ENCODE measurements around the gene ESR2. TPM values are rescaled to one million over a fixed set of nuclear protein-coding genes. Genes with fewer than 3 reads are reported as not detected.

Gene ESR2
- polyA plus RNA-seq, 3 donors: 0.04 TPM; not detected in 2

- peak overlapping the region; percentile 96 for H3K4me2 ChIP-seq (replicated peaks; ENCODE audit: extremely low read depth, low read length, poor library complexity, severe bottlenecking)
- H4K20me1 ChIP-seq (ENCODE audit: insufficient read depth, low read length): no peaks in the 10 kb centered on the region
- intact Hi-C loops (cut with micrococcal nuclease): no loop called here
- H3K4me3 Mint-ChIP-seq: peak overlapping the region; percentile 95
- peak overlapping the region; percentile 44 to 84 (median 68) for H3K4me3 ChIP-seq (replicated peaks in 1 of 3; ENCODE audit: low read depth in 2 of 3, low read length in 3 of 3)
- peaks cover 0 to 2% of the 10 kb centered on the region in 2 donors for H3K36me3 Mint-ChIP-seq
- H3K4me1 Mint-ChIP-seq: peaks cover 19% of the 10 kb centered on the region
- H3K27me3 Mint-ChIP-seq (ENCODE audit: low read depth in 3 of 3): peaks cover 0 to 2% (median 0%) of the 10 kb centered on the region in 3 donors
- H3K79me2 ChIP-seq (ENCODE audit: insufficient read depth, low read length): no peaks in the 10 kb centered on the region
- under 1% methylated on average over 35 of the region's 49 CpGs for whole genome bisulfite sequencing (ENCODE audit: insufficient coverage)
- peak overlapping the region; percentile 42 to 49 for H3K27ac ChIP-seq (ENCODE audit: low read depth in 1 of 2, low read length in 2 of 2)
- peak overlapping the region; percentile 92 for H2AFZ ChIP-seq (ENCODE audit: insufficient read depth, low read depth, low read length, poor library complexity, severe bottlenecking)
- TF ChIP-seq CTCF (IDR thresholded peaks at IDR 0.05): no peak
- H3K9ac ChIP-seq (ENCODE audit: insufficient read depth, low read length, poor library complexity, severe bottlenecking): peak overlapping the region; percentile 59
- H3K4me1 ChIP-seq (ENCODE audit: control insufficient read depth in 1 of 2, insufficient read depth in 2 of 2, low read length in 2 of 2): peaks cover 13 to 16% of the 10 kb centered on the region in 2 donors
- H3K27me3 ChIP-seq (ENCODE audit: control insufficient read depth in 2 of 2, insufficient read depth in 2 of 2, low read length in 2 of 2): no peaks in the 10 kb centered on the region
- H3K36me3 ChIP-seq (replicated peaks in 1 of 2; ENCODE audit: control insufficient read depth in 1 of 2, insufficient read depth in 2 of 2, low read length in 2 of 2): no peaks in the 10 kb centered on the region
- DNase-seq: peak; percentile 69 to 86 (median 80)
- H3K9me3 ChIP-seq (replicated peaks in 1 of 2; ENCODE audit: control insufficient read depth in 1 of 2, insufficient read depth in 1 of 2, low read length in 2 of 2): peaks cover 10 to 11% of the 10 kb centered on the region in 2 donors
- H3K27ac Mint-ChIP-seq: peak overlapping the region; percentile 15 to 83 (median 75)
- peaks cover 7 to 20% (median 17%) of the 10 kb centered on the region in 7 donors for H3K9me3 Mint-ChIP-seq
These were observed 44.6 kb upstream of the ESR2 start for GRCh38 chr14:64338616-64339316.

- Mint-ChIP-seq H3K36me3 (peaks cover 0 to 2% of the 10 kb centered on the region in 2 donors), H3K9me3 (peaks cover 7 to 23% (median 17%) of the 10 kb centered on the region in 7 donors), H3K27ac (peak overlapping the region in 5 of 7 donors; percentile 3 to 83 (median 75)), H3K4me3 (peak overlapping the region; percentile 95), H3K4me1 (peaks cover 19% of the 10 kb centered on the region), H3K27me3 (ENCODE audit: low read depth in 3 of 3) (peaks cover 0 to 2% (median 0%) of the 10 kb centered on the region in 3 donors)
- intact Hi-C loops (cut with micrococcal nuclease): no loop called here
- peak overlapping the region; percentile 92 for H2AFZ ChIP-seq (ENCODE audit: insufficient read depth, low read depth, low read length, poor library complexity, severe bottlenecking)
- H4K20me1 ChIP-seq (ENCODE audit: insufficient read depth, low read length): no peaks in the 10 kb centered on the region
- peak overlapping the region; percentile 44 to 84 (median 68) for H3K4me3 ChIP-seq (replicated peaks in 1 of 3; ENCODE audit: low read depth in 2 of 3, low read length in 3 of 3)
- H3K4me1 ChIP-seq (ENCODE audit: control insufficient read depth in 1 of 2, insufficient read depth in 2 of 2, low read length in 2 of 2): peaks cover 13 to 16% of the 10 kb centered on the region in 2 donors
- H3K4me2 ChIP-seq (replicated peaks; ENCODE audit: extremely low read depth, low read length, poor library complexity, severe bottlenecking): peak overlapping the region; percentile 96
- H3K9me3 ChIP-seq (replicated peaks in 1 of 2; ENCODE audit: control insufficient read depth in 1 of 2, insufficient read depth in 1 of 2, low read length in 2 of 2): peaks cover 10 to 11% of the 10 kb centered on the region in 2 donors
- peak overlapping the region; percentile 59 for H3K9ac ChIP-seq (ENCODE audit: insufficient read depth, low read length, poor library complexity, severe bottlenecking)
- H3K36me3 ChIP-seq (replicated peaks in 1 of 2; ENCODE audit: control insufficient read depth in 1 of 2, insufficient read depth in 2 of 2, low read length in 2 of 2): no peaks in the 10 kb centered on the region
- peak overlapping the region; percentile 42 to 48 for H3K27ac ChIP-seq (ENCODE audit: low read depth in 1 of 2, low read length in 2 of 2)
- 0% methylated on average over 40 of the region's 49 CpGs for WGBS (ENCODE audit: insufficient coverage)
- H3K27me3 ChIP-seq (ENCODE audit: control insufficient read depth in 2 of 2, insufficient read depth in 2 of 2, low read length in 2 of 2): no peaks in the 10 kb centered on the region
- no peak for TF ChIP-seq CTCF (IDR thresholded peaks at IDR 0.05)
- no peaks in the 10 kb centered on the region for H3K79me2 ChIP-seq (ENCODE audit: insufficient read depth, low read length)
- peak; percentile 18 to 41 (median 25) for DNase-seq
These were observed 43.9 kb upstream of the ESR2 start for GRCh38 chr14:64337888-64338615.

Measured in CD14-positive monocyte (primary cell).